NCI-H1417 (cell line): ENCODE data around the gene MRGPRX4.
A peak's percentile ranks its signal among the peaks of the same experiment; 100 is the strongest.
"Not testable (repeated sequence)": the region's sequence is repeated elsewhere in the genome, so short reads cannot be mapped to it uniquely, and the experiment has no call there.

ENCODE experiments used
- DNase-seq, 3 experiments: peaks; one replicate each; lab custom pipeline; 2025; lab: John Stamatoyannopoulos, UW

MRGPRX4 gene

DNA sequence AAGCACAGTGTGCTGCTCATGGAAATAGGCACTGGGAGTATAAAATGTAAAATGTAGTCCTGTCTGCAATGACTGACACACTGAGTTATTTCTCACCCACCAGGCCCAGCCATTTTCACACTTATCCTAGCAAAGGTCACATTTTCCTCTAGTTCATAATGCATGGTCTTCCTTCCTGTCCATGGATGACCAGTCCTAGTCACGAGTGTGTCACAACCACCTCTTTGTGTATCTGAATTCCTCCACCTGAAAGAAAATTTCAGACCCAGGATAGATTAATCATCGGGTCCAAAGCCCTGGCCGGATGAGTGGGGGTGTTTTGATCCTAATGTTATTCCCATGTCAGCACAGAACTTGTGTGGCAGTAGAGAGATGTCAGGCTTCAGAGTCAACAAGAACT lies at the start of gene MRGPRX4:
TSS of gene MRGPRX4 (plus strand) at position 172 of the 400 bp plus-strand sequence. CDS start 420 bp downstream, outside the sequence.
- no peak for DNase-seq

DNA sequence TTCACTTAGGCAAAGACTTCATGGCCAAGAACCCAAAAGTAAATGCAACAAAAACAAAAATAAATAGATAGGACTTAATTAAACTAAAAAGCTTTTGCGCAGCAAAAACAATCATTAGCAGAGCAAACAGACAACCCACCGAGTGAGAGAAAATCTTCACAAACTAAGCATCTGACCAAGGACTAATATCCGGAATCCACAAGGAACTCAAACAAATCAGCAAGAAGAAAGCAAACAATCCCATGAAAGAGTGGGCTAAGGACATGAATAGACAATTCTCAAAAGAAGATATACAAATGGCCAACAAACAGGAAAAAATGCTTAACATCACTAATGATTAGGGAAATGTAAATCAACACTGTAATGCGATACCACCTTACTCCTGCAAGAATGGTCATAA lies 41.5 kb upstream of the MRGPRX4 start:
- not testable (repeated sequence) for DNase-seq

DNA sequence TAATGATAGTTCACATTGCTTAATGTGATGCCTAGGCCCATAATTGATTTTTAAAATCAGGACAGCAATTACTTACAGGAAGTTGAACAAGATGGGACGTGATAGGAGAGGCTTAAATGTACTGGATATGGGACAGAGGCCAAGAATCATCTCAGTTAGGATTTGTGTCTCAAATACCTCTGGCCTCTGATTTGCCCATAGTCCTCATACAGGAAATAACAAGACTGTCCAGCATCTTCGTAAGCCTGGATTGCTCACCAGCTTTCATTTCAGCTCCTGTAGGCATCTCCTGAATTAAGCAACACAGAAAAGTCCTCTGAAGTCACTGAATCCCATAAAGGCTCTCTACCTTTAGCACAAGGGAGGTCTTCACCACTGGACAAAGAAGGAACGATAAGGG lies 40.3 kb upstream of the MRGPRX4 start, which contains the start of gene MRGPRX3:
TSS of gene MRGPRX3 (plus strand) at position 231 of the 400 bp plus-strand sequence. CDS start 4,632 bp downstream, outside the sequence.
- DNase-seq: no peak

GRCh38 chr11:18135308-18135707 lies 37.3 kb upstream of the MRGPRX4 start:
- no peak for DNase-seq

DNA sequence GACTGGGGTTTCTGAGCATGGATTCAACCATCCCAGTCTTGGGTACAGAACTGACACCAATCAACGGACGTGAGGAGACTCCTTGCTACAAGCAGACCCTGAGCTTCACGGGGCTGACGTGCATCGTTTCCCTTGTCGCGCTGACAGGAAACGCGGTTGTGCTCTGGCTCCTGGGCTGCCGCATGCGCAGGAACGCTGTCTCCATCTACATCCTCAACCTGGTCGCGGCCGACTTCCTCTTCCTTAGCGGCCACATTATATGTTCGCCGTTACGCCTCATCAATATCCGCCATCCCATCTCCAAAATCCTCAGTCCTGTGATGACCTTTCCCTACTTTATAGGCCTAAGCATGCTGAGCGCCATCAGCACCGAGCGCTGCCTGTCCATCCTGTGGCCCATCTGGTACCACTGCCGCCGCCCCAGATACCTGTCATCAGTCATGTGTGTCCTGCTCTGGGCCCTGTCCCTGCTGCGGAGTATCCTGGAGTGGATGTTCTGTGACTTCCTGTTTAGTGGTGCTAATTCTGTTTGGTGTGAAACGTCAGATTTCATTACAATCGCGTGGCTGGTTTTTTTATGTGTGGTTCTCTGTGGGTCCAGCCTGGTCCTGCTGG lies 35.3 kb upstream of the MRGPRX4 start:
- DNase-seq: no peak

- DNase-seq: no peak
Measured at GRCh38 chr11:18140145-18140544, 32.5 kb upstream of the MRGPRX4 start.

DNA sequence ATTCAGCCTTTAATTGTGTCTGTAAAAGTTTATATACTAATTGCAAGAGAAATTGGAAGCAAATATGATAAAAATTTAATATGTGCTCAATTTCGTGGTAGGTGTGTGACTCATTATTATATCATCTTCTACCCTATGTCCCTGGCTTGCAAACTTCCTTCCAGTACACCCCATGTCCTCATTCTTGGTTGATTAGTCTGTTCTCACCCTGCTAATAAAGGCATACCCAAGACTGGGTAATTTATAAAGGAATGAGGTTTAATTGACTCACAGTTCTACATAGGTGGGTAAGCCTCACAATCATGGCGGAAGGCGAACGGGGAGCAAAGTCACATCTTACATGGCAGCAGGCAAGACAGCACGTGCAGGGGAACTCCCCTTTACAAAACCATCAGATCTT lies 28.4 kb upstream of the MRGPRX4 start:
- no peak for DNase-seq

- peak in 1 of 3 experiments; percentile 8 for DNase-seq
Measured at GRCh38 chr11:18145025-18145424, 27.6 kb upstream of the MRGPRX4 start.

GRCh38 chr11:18145837-18146236 lies 26.8 kb upstream of the MRGPRX4 start:
- no peak for DNase-seq

GRCh38 chr11:18151581-18151980 lies 21.1 kb upstream of the MRGPRX4 start:
- no peak for DNase-seq

GRCh38 chr11:18168372-18168771 lies 4.3 kb upstream of the MRGPRX4 start:
- no peak for DNase-seq

GRCh38 chr11:18171377-18172000 lies 1.1 kb upstream of the MRGPRX4 start:
- peak in 2 of 3 experiments; percentile 13 to 64 for DNase-seq

GRCh38 chr11:18173225-18173866 lies 709 bp downstream of the MRGPRX4 start:
- no peak for DNase-seq

GRCh38 chr11:18188796-18189195 lies 16.2 kb downstream of the MRGPRX4 start:
- DNase-seq: no peak

GRCh38 chr11:18189476-18190245 lies 17.0 kb downstream of the MRGPRX4 start:
- not testable (repeated sequence) for DNase-seq

DNA sequence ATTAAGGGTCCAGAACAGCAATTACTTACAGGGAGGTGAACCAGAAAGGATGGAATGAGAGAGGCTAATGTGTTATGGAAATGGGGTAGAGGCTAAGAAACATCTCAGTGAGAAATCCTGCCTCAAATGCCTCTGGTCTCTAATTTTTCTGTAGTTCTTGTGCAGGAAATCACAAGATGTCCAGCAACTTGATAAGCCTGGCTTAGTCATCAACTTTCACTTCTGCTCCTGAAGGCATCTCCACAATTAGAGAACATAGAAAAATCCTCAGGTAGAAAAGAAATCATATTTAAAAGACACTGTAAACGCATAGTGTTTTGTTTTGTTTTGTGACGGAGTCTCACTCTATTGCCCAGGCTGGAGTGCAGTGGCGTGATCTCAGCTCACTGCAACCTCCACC lies 18.7 kb downstream of the MRGPRX4 start:
- DNase-seq: no peak

DNA sequence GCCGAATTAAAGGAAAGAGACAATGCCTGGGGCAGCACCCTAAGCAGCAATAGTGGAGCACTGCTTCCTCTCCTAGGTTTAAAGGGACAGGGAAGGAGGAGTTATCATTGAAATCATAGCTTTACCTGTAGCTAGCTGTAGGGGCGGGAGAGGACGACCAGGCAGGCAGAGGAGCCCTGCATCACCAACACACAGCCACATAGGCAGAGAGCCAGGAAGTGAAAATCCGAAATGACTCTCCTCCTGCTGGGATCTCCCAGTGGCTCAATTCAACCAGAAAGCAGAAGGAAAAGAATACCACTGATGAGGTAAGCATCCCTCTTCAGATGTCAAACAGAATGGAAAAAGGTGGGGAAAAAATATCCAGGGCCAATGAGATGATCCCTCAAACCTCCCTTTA lies 20.4 kb downstream of the MRGPRX4 start:
- DNase-seq: peak in 2 of 3 experiments; percentile 8 to 35

DNA sequence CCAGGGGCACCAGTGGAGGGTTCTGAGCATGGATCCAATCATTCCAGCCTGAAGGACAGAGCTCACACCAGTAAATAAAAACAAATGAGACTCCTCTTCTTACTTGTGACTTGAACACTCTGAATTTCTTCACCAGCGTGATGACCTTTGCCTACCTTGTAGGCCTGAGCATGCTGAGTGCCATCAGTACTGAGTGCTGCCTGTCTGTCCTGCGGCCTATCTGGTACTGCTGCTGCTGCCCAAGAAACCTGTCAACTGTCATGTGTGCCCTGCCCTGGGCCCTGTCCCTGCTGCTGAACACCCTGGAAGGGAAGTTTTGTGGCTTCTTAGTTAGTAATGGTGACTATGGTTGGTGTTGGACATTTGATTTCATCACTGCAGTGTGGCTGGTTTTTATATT lies 23.9 kb downstream of the MRGPRX4 start:
- DNase-seq: no peak

- not testable (repeated sequence) for DNase-seq
Measured at GRCh38 chr11:18197738-18198137, 25.1 kb downstream of the MRGPRX4 start.

DNA sequence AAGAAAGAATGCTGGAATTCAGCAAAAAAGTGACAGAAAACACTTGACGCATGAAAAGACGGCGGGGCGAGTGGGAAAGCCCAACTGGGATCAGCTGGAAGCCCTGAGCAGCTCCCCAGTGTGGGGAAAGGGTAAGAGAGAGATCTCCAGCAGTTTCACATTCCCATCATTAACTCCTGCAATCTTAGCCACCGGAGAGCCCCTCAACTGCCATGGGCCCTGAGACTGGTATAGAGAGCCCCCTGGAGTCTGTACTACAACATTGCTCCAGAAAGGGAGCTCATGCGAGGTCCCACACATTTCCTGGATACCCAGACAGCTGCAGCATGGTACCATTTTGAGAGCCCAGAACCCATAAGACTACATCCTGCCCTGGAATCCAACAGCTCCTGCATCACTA lies 31.1 kb downstream of the MRGPRX4 start:
- peak in 1 of 3 experiments; percentile 12 for DNase-seq

- DNase-seq: no peak
Measured at GRCh38 chr11:18204220-18204619, 31.6 kb downstream of the MRGPRX4 start.

DNA sequence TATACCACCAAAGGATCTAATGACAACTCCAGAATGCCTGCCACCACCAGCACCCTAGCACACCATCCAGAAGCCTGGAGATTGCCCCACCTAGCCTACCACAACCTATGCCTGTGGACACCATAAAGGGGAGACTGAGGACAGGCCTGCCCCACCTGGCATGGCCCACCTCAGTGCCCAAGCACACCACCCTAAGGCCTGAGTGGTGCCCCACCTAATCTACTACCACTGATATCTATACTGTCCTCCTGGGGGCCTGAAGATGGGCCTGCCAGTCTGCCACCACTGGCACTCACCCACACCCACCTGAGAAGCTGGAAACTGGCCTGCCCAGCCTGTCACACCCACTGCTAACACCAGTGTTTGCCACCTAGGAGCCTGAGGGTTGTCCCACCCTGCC lies 32.1 kb downstream of the MRGPRX4 start:
- no peak for DNase-seq
